ENCODE measurements around the gene SMC3. TPM values are rescaled to one million over a fixed set of nuclear protein-coding genes. Genes with fewer than 3 reads are reported as not detected.
A peak's percentile ranks its signal among the peaks of the same experiment; 100 is the strongest.

SMC3 gene
- total RNA-seq, 1 donor from 2014 or later, result 60.6 TPM

GRCh38 chr10:110644598-110645462, 77.3 kb downstream of the SMC3 start:
- peak overlapping the region; percentile 84 for H3K27ac Mint-ChIP-seq
- H3K27me3 Mint-ChIP-seq, result peaks cover 53% of the 10 kb centered on the region
- H3K9me3 Mint-ChIP-seq, result no peaks in the 10 kb centered on the region
- DNase-seq (ENCODE audit: extremely low spot score, unreplicated experiment), result no peak
- peak overlapping the region; percentile 92 for H3K4me3 Mint-ChIP-seq
- no peak for TF ChIP-seq CTCF (conservative IDR thresholded peaks at IDR 0.05)
- H3K4me1 Mint-ChIP-seq (ENCODE audit: unreplicated experiment), result peaks cover 42% of the 10 kb centered on the region
- no peaks in the 10 kb centered on the region for H3K36me3 Mint-ChIP-seq

GRCh38 chr10:110646417-110647135, 79.1 kb downstream of the SMC3 start:
- peak overlapping the region; percentile 68 for H3K4me3 Mint-ChIP-seq
- peaks cover 55% of the 10 kb centered on the region for H3K27me3 Mint-ChIP-seq
- no peaks in the 10 kb centered on the region for H3K36me3 Mint-ChIP-seq
- no peak overlapping the region for H3K27ac Mint-ChIP-seq
- no peak for DNase-seq (ENCODE audit: extremely low spot score, unreplicated experiment)
- no peak for TF ChIP-seq CTCF (conservative IDR thresholded peaks at IDR 0.05)
- H3K9me3 Mint-ChIP-seq, result no peaks in the 10 kb centered on the region
- peaks cover 43% of the 10 kb centered on the region for H3K4me1 Mint-ChIP-seq (ENCODE audit: unreplicated experiment)

- Mint-ChIP-seq H3K9me3 (no peaks in the 10 kb centered on the region), H3K4me3 (no peak overlapping the region), H3K27ac (no peak overlapping the region), H3K27me3 (peaks cover 50% of the 10 kb centered on the region), H3K4me1 (ENCODE audit: unreplicated experiment) (peaks cover 38% of the 10 kb centered on the region), H3K36me3 (no peaks in the 10 kb centered on the region)
- no peak for DNase-seq (ENCODE audit: extremely low spot score, unreplicated experiment)
- no peak for TF ChIP-seq CTCF (conservative IDR thresholded peaks at IDR 0.05)
These were observed 79.6 kb downstream of the SMC3 start for GRCh38 chr10:110647136-110647430.

- Mint-ChIP-seq H3K27ac (no peak overlapping the region), H3K27me3 (peaks cover 36% of the 10 kb centered on the region), H3K4me3 (no peak overlapping the region), H3K9me3 (no peaks in the 10 kb centered on the region), H3K36me3 (no peaks in the 10 kb centered on the region), H3K4me1 (ENCODE audit: unreplicated experiment) (peaks cover 28% of the 10 kb centered on the region)
- no peak for TF ChIP-seq CTCF (conservative IDR thresholded peaks at IDR 0.05)
- DNase-seq (ENCODE audit: extremely low spot score, unreplicated experiment), result no peak
These were observed 81.3 kb downstream of the SMC3 start for GRCh38 chr10:110648692-110649346.

GRCh38 chr10:110649347-110650264, 82.1 kb downstream of the SMC3 start:
- peaks cover 34% of the 10 kb centered on the region for H3K27me3 Mint-ChIP-seq

More at GRCh38 chr10:110649347-110650264, 82.1 kb downstream of the SMC3 start:
- Mint-ChIP-seq H3K4me1 (ENCODE audit: unreplicated experiment) (peaks cover 28% of the 10 kb centered on the region), H3K4me3 (no peak overlapping the region), H3K27ac (no peak overlapping the region), H3K9me3 (no peaks in the 10 kb centered on the region), H3K36me3 (no peaks in the 10 kb centered on the region)
- no peak for TF ChIP-seq CTCF (conservative IDR thresholded peaks at IDR 0.05)
- DNase-seq (ENCODE audit: extremely low spot score, unreplicated experiment), result no peak

Data from type B pancreatic cell (in vitro differentiated cells).